Posterior vena cava (tissue), 2 donors: ENCODE results near the gene LIPC. TPM values are rescaled to one million over a fixed set of nuclear protein-coding genes. Genes with fewer than 3 reads are reported as not detected.
"Not testable (repeated sequence)": the region's sequence is repeated elsewhere in the genome, so short reads cannot be mapped to it uniquely, and the experiment has no call there.

ENCODE experiments used
- DNase-seq: peaks from one replicate; pipeline ENCODE4 v3.0.0-alpha.2; 2020; ENCODE audit warnings: low spot score
- intact Hi-C, 2 donors: fragments of 100-400 bp; cut with DNase I; formaldehyde crosslinking; loops; one replicate each; pipeline versions ENCODE4 v1.14.1 to v1.14.2; 2022 to 2023
- total RNA-seq, 2 donors: library from RNA; stranded (reverse); fragmentation: NEBNext Ultra II Directional; extraction: Animal tissue kit (Norgen Biotek cat#: 25700); gene quantifications; one replicate each; pipeline ENCODE4 v1.2.1, GENCODE V29; 2021
- donor health status: DM: yes; HTN: yes; CAD: no.
- donor health status: DM: yes; HTN: yes; CAD: no.

The LIPC gene
- total RNA-seq, 2 donors from 2014 or later, result 0.14 to 1.2 TPM

GRCh38 chr15:58583171-58583908, 151.5 kb downstream of the LIPC start:
- no peak for DNase-seq
- intact Hi-C loops, result no loop called here

- intact Hi-C loops, result no loop called here
- DNase-seq, result no peak
These were observed 153.1 kb downstream of the LIPC start for GRCh38 chr15:58584789-58585461.

- DNase-seq, result no peak
- intact Hi-C loops, result no loop called here
These were observed 154.1 kb downstream of the LIPC start for GRCh38 chr15:58585693-58586443.

- DNase-seq, result no peak
- intact Hi-C loops, result no loop called here
These were observed 155.7 kb downstream of the LIPC start for GRCh38 chr15:58587486-58587885.

- intact Hi-C loops, result no loop called here
- DNase-seq, result no peak
These were observed 156.3 kb downstream of the LIPC start for GRCh38 chr15:58588096-58588495.

- intact Hi-C loops, result no loop called here
- DNase-seq, result no peak
These were observed 157.3 kb downstream of the LIPC start for GRCh38 chr15:58589047-58589446.

- intact Hi-C loops, result no loop called here
These were observed 158.4 kb downstream of the LIPC start for GRCh38 chr15:58590236-58590635.

GRCh38 chr15:58590926-58591325, 159.1 kb downstream of the LIPC start:
- DNase-seq, result no peak
- intact Hi-C loops, result no loop called here

More at GRCh38 chr15:58590236-58590635, 158.4 kb downstream of the LIPC start:
- no peak for DNase-seq

- intact Hi-C loops, result no loop called here
- no peak for DNase-seq
These were observed 162.1 kb downstream of the LIPC start for GRCh38 chr15:58593870-58594269.

- DNase-seq, result no peak
- intact Hi-C loops, result no loop called here
These were observed 163.1 kb downstream of the LIPC start for GRCh38 chr15:58594898-58595297.

- intact Hi-C loops, result no loop called here
These were observed 163.9 kb downstream of the LIPC start for GRCh38 chr15:58595516-58596263.

GRCh38 chr15:58597943-58598828, 166.4 kb downstream of the LIPC start:
- no peak for DNase-seq
- intact Hi-C loops, result no loop called here

More at GRCh38 chr15:58595516-58596263, 163.9 kb downstream of the LIPC start:
- DNase-seq, result no peak

GRCh38 chr15:58598829-58599210, 167.0 kb downstream of the LIPC start:
- intact Hi-C loops, result no loop called here
- DNase-seq, result no peak

- DNase-seq, result no peak
These were observed 171.0 kb downstream of the LIPC start for GRCh38 chr15:58602823-58603222.

GRCh38 chr15:58603927-58604326, 172.1 kb downstream of the LIPC start:
- intact Hi-C loops, result loop anchor here in 1 of 2 donors (1.0 to 2.0 kb wide), 2 partner anchors 7 to 39 kb away; no protein-coding TSS in a partner anchor
- not testable (repeated sequence) for DNase-seq

More at GRCh38 chr15:58602823-58603222, 171.0 kb downstream of the LIPC start:
- intact Hi-C loops, result loop anchor here in 1 of 2 donors (1.0 kb wide), 1 partner anchor 8 kb away; no protein-coding TSS in a partner anchor

- intact Hi-C loops, result loop anchor here in 1 of 2 donors (2.0 kb wide), 1 partner anchor 40 kb away; no protein-coding TSS in a partner anchor
- DNase-seq, result no peak
These were observed 172.7 kb downstream of the LIPC start for GRCh38 chr15:58604455-58604923.

GRCh38 chr15:58605931-58606530, 174.2 kb downstream of the LIPC start:
- intact Hi-C loops, result loop anchor here in 1 of 2 donors (2.0 kb wide), 1 partner anchor 41 kb away; no protein-coding TSS in a partner anchor
- no peak for DNase-seq
